NCI-H460 (cell line): ENCODE measurements around the gene CAPN5. TPM values are rescaled to one million over a fixed set of nuclear protein-coding genes. Genes with fewer than 3 reads are reported as not detected.

ENCODE experiments used
- DNase-seq: peaks from one replicate; pipeline ENCODE4 v3.0.0-alpha.2; 2016; ENCODE audit warnings: low read depth; ENCODE audit errors: extremely low read depth
- total RNA-seq: library from RNA; depleted of rRNA; stranded (reverse); fragments of >200 nt; shearing (Covaris generic); gene quantifications from 2 replicates; pipeline ENCODE4 v1.2.3, GENCODE V29; 2014; rRNA removed

The CAPN5 gene
- total RNA-seq, 1 experiment from 2014 or later, result 0.99 TPM

GRCh38 chr11:77159219-77159936 lies 92.6 kb downstream of the CAPN5 start:
- no peak for DNase-seq

- DNase-seq, result no peak
Measured at GRCh38 chr11:77159937-77160495, 93.2 kb downstream of the CAPN5 start.

DNA sequence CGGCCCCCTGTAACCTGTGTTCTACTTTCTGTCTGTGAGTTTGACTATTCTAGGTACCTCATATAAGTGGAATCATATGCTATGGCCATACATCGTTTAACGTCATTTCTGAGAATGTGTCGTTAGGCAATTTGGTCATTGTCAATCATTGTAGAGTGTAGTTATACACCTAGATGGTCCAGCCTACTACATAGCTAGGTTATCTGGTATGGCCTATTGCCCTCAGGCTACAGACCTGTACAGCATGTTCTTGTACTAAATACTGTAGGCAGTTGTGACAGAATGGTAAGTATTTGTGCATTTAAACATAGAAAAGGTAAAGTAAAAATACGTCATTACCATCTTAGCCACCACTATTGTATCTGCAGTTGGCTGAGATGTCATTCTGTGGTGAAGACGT lies 96.5 kb downstream of the CAPN5 start:
- no peak for DNase-seq

DNA sequence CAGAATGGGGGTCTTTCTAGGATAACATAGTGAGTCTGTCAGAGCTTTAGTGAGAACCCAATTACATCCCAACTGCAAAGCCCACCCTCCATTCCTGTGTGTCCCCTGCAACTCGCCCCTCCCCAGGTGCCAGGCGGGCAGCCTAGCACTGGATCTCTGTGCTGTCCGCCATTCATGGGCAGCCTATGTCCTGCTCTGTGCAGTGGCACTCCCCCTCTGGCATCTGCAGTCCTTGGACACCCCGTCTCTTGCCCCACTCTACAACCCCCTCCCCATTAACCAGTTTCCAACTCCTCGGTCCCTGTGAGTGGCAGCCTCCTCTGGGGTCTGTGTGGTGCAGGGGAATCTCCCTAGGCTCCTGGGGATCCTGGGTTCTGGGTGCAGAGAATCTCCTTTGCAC lies 98.3 kb downstream of the CAPN5 start:
- DNase-seq, result no peak

DNA sequence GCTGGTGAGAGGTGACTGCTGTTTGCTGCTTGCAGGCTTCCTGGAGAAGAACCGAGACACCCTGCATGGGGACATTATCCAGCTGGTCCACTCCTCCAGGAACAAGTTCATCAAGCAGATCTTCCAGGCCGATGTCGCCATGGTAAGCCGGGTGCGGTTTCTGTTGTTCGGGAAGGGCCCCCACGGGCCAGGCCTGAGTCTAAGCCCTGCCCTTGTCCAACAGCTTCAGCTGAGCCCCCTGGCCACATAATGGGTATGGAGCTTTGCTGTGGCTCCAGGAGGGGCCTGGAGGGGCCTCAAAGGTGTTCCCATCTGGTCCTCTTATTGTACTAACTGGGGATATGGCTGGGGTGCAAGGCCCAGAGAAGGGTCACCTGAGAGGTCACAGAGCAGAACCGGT lies 99.2 kb downstream of the CAPN5 start:
- no peak for DNase-seq

GRCh38 chr11:77167111-77167626 lies 100.4 kb downstream of the CAPN5 start:
- DNase-seq, result no peak

DNA sequence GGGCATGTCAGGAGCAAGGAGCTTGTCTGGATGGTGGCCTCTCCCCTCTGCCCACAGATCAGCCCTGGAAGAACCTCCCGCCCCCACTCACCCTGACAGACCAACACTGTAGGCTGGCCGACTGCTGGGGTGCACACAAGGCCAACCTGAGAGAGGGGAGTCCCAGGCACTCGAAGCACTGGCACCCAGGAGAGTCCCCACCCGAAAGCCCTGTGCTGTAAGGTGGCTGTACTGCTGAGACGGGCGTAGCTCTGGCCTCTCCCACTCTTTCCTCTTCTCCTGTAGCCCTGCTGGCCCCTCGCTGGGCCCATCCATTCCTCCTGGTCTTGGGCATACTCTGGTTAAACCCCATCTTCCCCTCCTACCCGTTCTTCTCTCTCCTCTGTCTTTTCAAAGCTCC lies 101.0 kb downstream of the CAPN5 start:
- no peak for DNase-seq

DNA sequence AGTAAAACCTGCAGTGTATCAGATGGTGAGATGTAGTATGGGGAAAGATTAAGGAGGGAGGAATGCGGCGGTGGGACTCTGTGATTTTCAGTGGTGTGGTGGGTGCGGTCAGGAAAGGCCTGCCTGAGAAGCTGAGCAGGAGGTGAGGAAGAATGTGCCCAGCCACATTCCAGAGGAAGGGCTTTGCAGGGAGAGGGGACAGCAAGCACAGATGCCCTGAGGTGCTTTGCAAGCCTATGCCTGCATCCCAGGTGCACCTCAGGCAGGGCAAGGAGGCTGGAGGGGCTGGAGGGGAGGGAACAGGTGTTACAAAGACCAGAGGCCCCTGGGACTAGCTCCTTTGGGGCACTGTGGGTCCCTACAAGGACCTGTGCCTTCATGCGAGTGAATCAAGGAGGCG lies 103.3 kb downstream of the CAPN5 start:
- no peak for DNase-seq

DNA sequence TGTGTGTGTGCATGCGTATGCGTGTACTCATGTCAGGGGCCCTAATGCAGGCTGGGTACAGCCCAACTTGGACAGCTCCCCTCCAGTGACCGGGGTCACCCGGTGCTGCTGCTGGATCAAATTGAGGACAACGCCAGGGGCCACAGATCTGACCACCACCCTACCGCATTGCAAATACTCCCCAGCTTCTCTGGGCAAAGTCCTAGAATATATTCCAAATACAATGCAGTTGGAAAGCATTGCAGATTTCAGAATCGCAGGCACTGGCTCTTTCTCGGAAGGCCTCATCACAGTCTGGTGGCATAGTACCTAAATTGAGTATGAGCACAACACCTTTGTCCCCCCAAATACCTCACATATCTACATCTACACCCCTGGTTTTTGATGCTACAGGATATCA lies 104.5 kb downstream of the CAPN5 start:
- no peak for DNase-seq

GRCh38 chr11:77171885-77172665 lies 105.3 kb downstream of the CAPN5 start:
- no peak for DNase-seq

DNA sequence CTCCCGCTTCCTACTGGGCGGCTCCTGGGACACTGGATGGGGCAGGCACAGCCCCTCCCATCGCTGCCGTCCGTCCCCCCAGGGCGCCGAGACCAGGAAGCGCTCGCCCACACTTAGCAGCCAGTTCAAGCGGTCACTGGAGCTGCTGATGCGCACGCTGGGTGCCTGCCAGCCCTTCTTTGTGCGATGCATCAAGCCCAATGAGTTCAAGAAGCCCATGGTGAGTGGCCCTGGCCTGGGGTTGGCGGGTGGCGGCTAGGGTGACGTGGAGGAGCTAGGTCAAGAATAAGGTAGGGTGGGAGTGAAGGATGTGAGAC lies 105.9 kb downstream of the CAPN5 start:
- DNase-seq, result no peak

DNA sequence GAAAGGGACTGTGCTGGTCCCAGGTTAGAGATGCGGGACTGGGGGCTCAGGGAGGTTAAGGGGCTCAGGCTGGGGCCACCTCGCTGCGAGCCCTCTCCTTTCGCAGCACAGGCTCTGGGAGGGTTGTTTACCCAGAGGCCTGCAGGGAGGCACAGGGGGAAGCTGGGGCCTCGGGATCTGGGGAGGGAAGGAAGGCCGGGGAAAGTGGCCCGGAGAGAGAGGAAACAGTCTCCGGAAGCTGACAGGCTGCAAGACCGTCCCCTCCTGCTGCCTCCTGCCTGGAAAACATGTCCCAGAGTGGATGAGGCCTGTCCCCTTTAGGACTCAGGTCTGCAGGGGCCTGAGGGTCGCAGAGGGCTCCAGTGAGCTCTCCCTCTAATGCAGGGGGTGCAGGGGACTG lies 106.7 kb downstream of the CAPN5 start:
- no peak for DNase-seq

DNA sequence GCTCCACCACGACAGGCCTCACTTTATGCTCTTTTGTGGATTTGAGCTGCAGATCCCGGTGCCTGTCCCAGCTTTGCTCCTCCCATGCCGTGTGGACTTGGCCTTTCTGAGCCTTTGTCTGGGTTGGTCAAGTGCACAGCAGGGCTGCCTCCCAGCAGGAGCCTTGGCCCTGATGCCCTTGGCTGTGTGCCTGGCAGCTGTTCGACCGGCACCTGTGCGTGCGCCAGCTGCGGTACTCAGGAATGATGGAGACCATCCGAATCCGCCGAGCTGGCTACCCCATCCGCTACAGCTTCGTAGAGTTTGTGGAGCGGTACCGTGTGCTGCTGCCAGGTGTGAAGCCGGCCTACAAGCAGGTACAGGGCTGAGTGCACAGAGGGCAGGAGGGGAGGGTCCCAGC lies 107.8 kb downstream of the CAPN5 start:
- DNase-seq, result no peak

DNA sequence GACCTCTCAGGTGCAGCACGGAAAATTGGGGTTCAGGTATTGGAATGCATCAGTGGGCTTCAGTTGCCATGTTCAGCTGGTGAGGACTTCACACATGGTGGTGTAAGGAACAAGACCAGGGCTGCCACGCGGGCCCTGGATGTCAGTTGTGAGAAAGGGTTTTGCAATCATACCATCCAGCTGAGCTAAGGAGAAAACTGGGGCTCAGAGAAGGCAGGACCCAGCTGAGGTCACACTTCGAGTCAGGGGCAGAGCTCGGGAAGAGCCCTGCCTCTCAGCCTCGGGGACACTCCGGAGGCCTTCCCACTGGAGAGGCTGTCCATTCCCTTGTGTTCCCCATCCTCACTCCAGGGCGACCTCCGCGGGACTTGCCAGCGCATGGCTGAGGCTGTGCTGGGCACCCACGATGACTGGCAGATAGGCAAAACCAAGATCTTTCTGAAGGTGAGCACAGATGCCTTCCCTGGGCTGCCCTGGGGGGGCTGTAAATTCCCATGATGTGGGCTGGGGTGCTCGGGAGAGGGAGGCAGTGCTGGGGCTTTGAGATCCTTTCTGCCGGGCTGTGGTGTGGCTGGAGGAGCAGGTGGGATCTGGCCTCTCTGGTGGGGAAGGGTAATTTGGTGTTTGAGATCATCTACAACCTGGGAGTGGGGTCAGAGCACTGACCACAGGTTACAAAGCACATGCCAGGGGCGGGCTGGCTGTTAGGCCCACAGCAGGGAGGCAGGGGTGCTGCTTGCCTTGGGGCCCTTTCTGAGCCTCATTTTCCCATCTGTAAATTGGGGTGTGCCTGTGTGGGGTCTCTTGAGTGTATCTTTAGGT lies 108.5 kb downstream of the CAPN5 start:
- DNase-seq, result no peak

Other genes with a start within 250 kb of the CAPN5 start
- 14.6 and 16.3 TPM in 2 replicates for gene ACER3, start 206.1 kb upstream of the CAPN5 start, total RNA-seq
- not detected in 2 replicates for gene B3GNT6, start 32.6 kb upstream of the CAPN5 start, total RNA-seq
- not detected in 2 replicates for gene OMP, start 35.9 kb downstream of the CAPN5 start, total RNA-seq
- gene MYO7A, start 61.3 kb downstream of the CAPN5 start, total RNA-seq, result 0.06 and 0.10 TPM in 2 replicates
- not detected in 2 replicates for gene GDPD4, start 234.7 kb downstream of the CAPN5 start, total RNA-seq